GM12892 (cell line): ENCODE measurements around the gene IL19.

Experiments used
- POLR2A ChIP-seq: IDR thresholded peaks from 2 replicates; pipeline ENCODE4 v1.6.1; 2011; ENCODE audit warnings: low read depth, low read length, control low read depth
- POLR2AphosphoS5 ChIP-seq: IDR thresholded peaks from 2 replicates; pipeline ENCODE4 v1.6.1; 2011; ENCODE audit warnings: low read depth, low read length, control low read depth
- TAF1 ChIP-seq: IDR thresholded peaks from 2 replicates; pipeline ENCODE4 v1.6.1; 2011; ENCODE audit warnings: low read depth, mild to moderate bottlenecking, control low read depth, low read length, borderline replicate concordance

GRCh38 chr1:206816390-206817287 lies 46.1 kb downstream of the IL19 start:
- no peak for TF ChIP-seq POLR2A
- TF ChIP-seq POLR2AphosphoS5, result no peak
- no peak for TF ChIP-seq TAF1
